GM12878 (cell line): Measurements from ENCODE around the gene C4orf36. TPM values are rescaled to one million over a fixed set of nuclear protein-coding genes. Genes with fewer than 3 reads are reported as not detected.

Source experiments
- ATAC-seq: fragments of 200-7000 bp; cut with Tn5 transposase; 3 replicates; pipeline ENCODE4 v1.9.1; 2020; ENCODE audit warnings: mild to moderate bottlenecking, moderate library complexity
- BruUV-seq: library from RNA; stranded (reverse); fragments of 400-500 nt; replicated peaks from 2 replicates; lab custom pipeline; 2021; lab: Mats Ljungman, UMichigan
- CTCF ChIA-PET: fragments of 300-600 bp; sonication (Branson Sonifier 250); formaldehyde crosslinking; extraction: SDS; loops from one replicate; lab custom pipeline; 2021; ENCODE audit warnings: inconsistent platforms; lab: Yijun Ruan, JAX
- POLR2A ChIA-PET: fragments of 350-600 bp; formaldehyde crosslinking; extraction: SDS; loops from one replicate; lab custom pipeline; 2021; ENCODE audit warnings: inconsistent platforms; lab: Charles Lee
- RAD21 ChIA-PET: fragments of 300-600 bp; sonication (Branson Sonifier 250); formaldehyde crosslinking; loops from one replicate; lab custom pipeline; 2023; ENCODE audit warnings: antibody characterized with exemption; ENCODE audit not compliant: unreplicated experiment; lab: Charles Lee
- SMC1A ChIA-PET: fragments of 300-600 bp; sonication (Branson Sonifier 250); formaldehyde crosslinking; loops from one replicate; lab custom pipeline; 2023; ENCODE audit not compliant: unreplicated experiment, uncharacterized antibody; lab: Charles Lee
- DNase-seq: peaks from one replicate; pipeline ENCODE4 v3.0.0-alpha.2; 2011; ENCODE audit warnings: low read depth, low spot score
- FAIRE-seq: peaks from 3 replicates; lab custom pipeline; 2011; peaks lifted over from hg19 to GRCh38; lab: Jason Lieb, UNC
- H2AFZ ChIP-seq: 2 replicates; pipeline ENCODE4 v1.6.0; 2011; ENCODE audit warnings: low read depth, low read length, control low read depth; ENCODE audit not compliant: control insufficient read depth
- H3K27ac ChIP-seq: 2 replicates; pipeline ENCODE4 v1.5.1; 2011; ENCODE audit warnings: control low read depth; ENCODE audit not compliant: control insufficient read depth, insufficient read depth
- H3K27me3 ChIP-seq, 2 experiments: replicated peaks in 1 of 2; 2 replicates each; pipeline versions ENCODE4 v1.6.0 to v1.6.1; 2011; ENCODE audit warnings: low read length in 1 of 2; ENCODE audit not compliant: control insufficient read depth in 2 of 2, insufficient read depth in 2 of 2
- H3K36me3 ChIP-seq, 2 experiments: 2 replicates each; pipeline ENCODE4 v1.5.1; 2011; ENCODE audit warnings: low read length in 1 of 2; ENCODE audit not compliant: control insufficient read depth in 2 of 2, insufficient read depth in 2 of 2
- H3K4me1 ChIP-seq: 2 replicates; pipeline ENCODE4 v1.6.1; 2011; ENCODE audit warnings: mild to moderate bottlenecking, low read length, moderate library complexity, mixed read lengths; ENCODE audit not compliant: control insufficient read depth, insufficient read depth
- H3K4me2 ChIP-seq: 2 replicates; pipeline ENCODE4 v1.6.0; 2011; ENCODE audit warnings: control low read depth; ENCODE audit not compliant: control insufficient read depth, insufficient read depth
- H3K4me3 ChIP-seq: fragments of 200-600 bp; sonication (generic); 2 replicates; pipeline ENCODE4 v1.5.1; 2016
- H3K79me2 ChIP-seq: 2 replicates; pipeline ENCODE4 v1.6.0; 2011; ENCODE audit warnings: low read length; ENCODE audit not compliant: control insufficient read depth, insufficient read depth
- H3K9ac ChIP-seq: 2 replicates; pipeline ENCODE4 v1.8.0; 2011; ENCODE audit warnings: low read length, control low read depth, mixed read lengths; ENCODE audit not compliant: control insufficient read depth, insufficient read depth
- H3K9me3 ChIP-seq: replicated peaks from 3 replicates; pipeline ENCODE4 v1.5.1; 2011; ENCODE audit warnings: mild to moderate bottlenecking, low read length; ENCODE audit not compliant: control insufficient read depth, insufficient read depth
- H4K20me1 ChIP-seq: 2 replicates; pipeline ENCODE4 v1.6.0; 2011; ENCODE audit not compliant: control insufficient read depth, insufficient read depth
- BCL11A ChIP-seq: IDR thresholded peaks from 2 replicates; pipeline ENCODE4 v1.6.1; 2011; ENCODE audit warnings: low read depth, low read length
- BMI1 ChIP-seq: fragments of 450-650 bp; IDR thresholded peaks from 2 replicates; pipeline ENCODE4 v1.6.1; 2016; ENCODE audit warnings: mild to moderate bottlenecking, moderate library complexity, borderline replicate concordance
- CEBPB ChIP-seq, 2 experiments: fragments of 150-350 bp in 1 of 2; IDR thresholded peaks; 2 replicates each; pipeline ENCODE4 v1.6.1; 2012 to 2014; ENCODE audit warnings: low read depth in 2 of 2, low read length in 2 of 2, borderline replicate concordance in 1 of 2, inconsistent platforms in 1 of 2
- ESRRA ChIP-seq: IDR thresholded peaks from 2 replicates; pipeline ENCODE4 v1.6.1; 2012; ENCODE audit warnings: mild to moderate bottlenecking, low read length, improper control_type of control experiment
- GATAD2B ChIP-seq: fragments of 450-650 bp; conservative IDR thresholded peaks from 2 replicates; pipeline ENCODE4 v1.6.1; 2017; ENCODE audit warnings: low read depth, mild to moderate bottlenecking, moderate library complexity
- HSF1 ChIP-seq: fragments of 150-350 bp; IDR thresholded peaks from 2 replicates; pipeline ENCODE4 v1.6.1; 2014; ENCODE audit warnings: mild to moderate bottlenecking, low read depth, low read length
- JUNB ChIP-seq: IDR thresholded peaks from 2 replicates; pipeline ENCODE4 v1.6.1; 2016; ENCODE audit warnings: antibody characterized with exemption, mild to moderate bottlenecking
- MEF2A ChIP-seq: IDR thresholded peaks from 2 replicates; pipeline ENCODE4 v1.6.1; 2011; ENCODE audit warnings: low read depth, mild to moderate bottlenecking, low read length, moderate library complexity; ENCODE audit not compliant: insufficient read depth
- MEF2B ChIP-seq: fragments of 450-650 bp; IDR thresholded peaks from 2 replicates; pipeline ENCODE4 v1.6.1; 2018; ENCODE audit warnings: mild to moderate bottlenecking, moderate library complexity; ENCODE audit not compliant: partially characterized antibody, poor library complexity, severe bottlenecking
- MTA3 ChIP-seq: IDR thresholded peaks from 2 replicates; pipeline ENCODE4 v1.6.1; 2012; ENCODE audit warnings: low read length, inconsistent platforms, borderline replicate concordance
- NR2F1 ChIP-seq: fragments of 450-650 bp; conservative IDR thresholded peaks from 2 replicates; pipeline ENCODE4 v1.6.1; 2017; ENCODE audit warnings: mild to moderate bottlenecking
- SPI1 ChIP-seq: IDR thresholded peaks from 2 replicates; pipeline ENCODE4 v1.6.1; 2011; ENCODE audit warnings: low read depth, mild to moderate bottlenecking, low read length, moderate library complexity, borderline replicate concordance; ENCODE audit not compliant: insufficient read depth
- SUPT20H ChIP-seq: IDR thresholded peaks from 2 replicates; pipeline ENCODE4 v1.6.1; 2011; ENCODE audit warnings: low read depth, mild to moderate bottlenecking, low read length, moderate library complexity, borderline replicate concordance; ENCODE audit not compliant: control insufficient read depth
- TAF1 ChIP-seq: IDR thresholded peaks from 2 replicates; pipeline ENCODE4 v1.6.1; 2011; ENCODE audit warnings: mild to moderate bottlenecking, low read depth, low read length, borderline replicate concordance
- ZNF217 ChIP-seq: fragments of 450-650 bp; IDR thresholded peaks from 2 replicates; pipeline ENCODE4 v1.6.1; 2017; ENCODE audit warnings: antibody characterized with exemption, mild to moderate bottlenecking
- WGBS: methylation state at CpG from one replicate; pipeline ENCODE4 v1.1.6; 2016; ENCODE audit warnings: low lambda C conversion rate; ENCODE audit not compliant: insufficient replicate concordance, insufficient coverage; ENCODE audit errors: missing lambda C conversion rate; 5-methylcytosine and 5-hydroxymethylcytosine counted together
- in situ Hi-C: fragments of 300-500 bp; cut with MboI; formaldehyde crosslinking; loops from 9 replicates; pipeline ENCODE4 v1.14.3; 2018; ENCODE audit warnings: mixed read lengths
- intact Hi-C: fragments of 100-400 bp; cut with micrococcal nuclease; formaldehyde crosslinking; loops from one replicate; pipeline ENCODE4 v1.14.2; 2022; ENCODE audit not compliant: unreplicated experiment
- polyA plus RNA-seq, 11 experiments: library from polyadenylated mRNA; depleted of rRNA in 4 of 11; unstranded in 6 of 11; stranded (reverse) in 5 of 11; fragments of >200 nt; fragmentation: Nextera tagmentation in 4 of 11; fragmentation: Illumina TruSeq in 1 of 11; extraction: Ambion mirVana in 4 of 11; extraction: Trizol in 1 of 11; gene quantifications; 1 replicate in 1 of 11; 2 replicates in 10 of 11; pipeline versions ENCODE4 v1.2.1 to v1.2.3, GENCODE V29; 2011 to 2016; ENCODE audit warnings: inconsistent platforms in 2 of 11, missing spikeins in 2 of 11, low read depth in 1 of 11
- total RNA-seq, 4 experiments: library from RNA; depleted of rRNA in 3 of 4; stranded (reverse); fragments of >200 nt in 3 of 4; fragmentation: Illumina TruSeq in 1 of 4; extraction: Trizol in 1 of 4; gene quantifications; 2 replicates each; pipeline versions ENCODE4 v1.2.1 to v1.2.3, GENCODE V29; 2013 to 2021
- TF ChIP-seq, protein P1 (sequence below): fragments of 450-650 bp; IDR thresholded peaks from 2 replicates; pipeline ENCODE4 v1.6.1; 2016; ENCODE audit warnings: mild to moderate bottlenecking
- TF ChIP-seq, protein P2 (sequence below), 3 experiments: IDR thresholded peaks in 2 of 3; conservative IDR thresholded peaks in 1 of 3; 2 replicates each; pipeline ENCODE4 v1.5.1; 2011; ENCODE audit warnings: low read depth in 3 of 3, low read length in 3 of 3, mild to moderate bottlenecking in 3 of 3, control low read depth in 2 of 3, moderate library complexity in 2 of 3, inconsistent platforms in 1 of 3, mixed read lengths in 1 of 3; ENCODE audit not compliant: control insufficient read depth in 2 of 3, insufficient read depth in 1 of 3; ENCODE audit errors: extremely low read depth in 1 of 3

Gene C4orf36
- total and polyA plus RNA-seq, 10 of the 15 experiments (the other 5 are each of a cell fraction or from before 2014, with no cell fraction given) = 0.35 to 2.7 (median 1.3) TPM; not detected in 2

DNA sequence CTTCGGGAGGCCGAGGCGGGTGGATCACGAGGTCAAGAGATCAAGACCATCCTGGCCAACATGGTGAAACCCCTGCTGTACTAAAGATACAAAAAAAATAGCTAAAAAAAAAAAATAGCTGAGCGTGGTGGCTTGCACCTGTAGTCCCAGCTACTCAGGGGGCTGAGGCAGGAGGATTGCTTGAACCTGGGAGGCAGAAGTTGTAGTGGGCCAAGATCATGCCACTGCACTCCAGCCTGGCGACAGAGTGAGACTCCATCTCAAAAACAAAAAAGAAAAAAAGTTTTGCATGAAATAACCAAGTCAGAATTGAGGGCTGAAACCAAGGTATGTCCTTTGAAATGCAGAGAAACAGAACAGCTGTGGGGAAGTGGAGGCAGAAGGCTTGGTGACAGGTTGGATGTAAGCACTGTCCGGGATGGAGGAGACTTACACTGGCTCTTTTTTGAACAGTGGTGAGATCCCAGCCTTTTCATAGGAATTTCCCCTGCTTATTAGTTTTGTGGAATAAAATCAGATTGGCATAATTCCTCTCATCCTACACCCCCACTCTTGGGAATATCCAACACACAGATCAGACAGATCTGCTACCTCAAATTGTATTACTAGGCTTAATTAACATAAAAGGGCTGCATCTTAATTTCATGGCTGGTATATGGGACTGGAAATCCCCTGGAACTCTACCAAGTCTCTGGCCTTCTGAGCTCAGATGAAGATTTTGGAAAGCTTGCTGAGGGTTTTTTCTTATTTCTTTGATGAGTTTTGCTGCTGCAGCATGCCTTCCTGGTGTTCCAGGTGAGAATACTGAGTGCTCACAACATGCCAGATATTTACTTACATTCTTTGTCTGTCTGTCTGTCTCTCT is 18.8 kb upstream of the C4orf36 start (continued):
- TF ChIP-seq JUNB (no peak), SUPT20H (no peak), ESRRA (no peak)

DNA sequence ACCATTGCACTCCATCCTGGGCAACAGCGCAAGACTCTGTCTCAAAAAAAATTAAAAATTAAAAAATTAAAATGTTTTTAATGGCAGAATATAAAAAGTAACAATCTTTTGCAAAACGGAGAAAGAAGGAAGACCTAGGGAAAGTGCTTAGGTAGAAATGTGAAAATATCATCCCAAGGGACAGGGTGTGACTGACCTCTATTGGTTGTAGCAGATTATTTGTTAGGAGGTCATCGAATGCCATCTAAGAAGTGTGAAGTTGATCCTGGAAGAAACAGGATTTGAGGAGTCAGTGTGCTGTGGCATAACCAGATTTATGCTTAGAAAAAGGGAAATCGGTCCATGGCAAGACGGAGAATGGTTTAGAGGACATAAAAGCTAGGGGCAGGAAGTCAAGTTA is 18.1 kb upstream of the C4orf36 start:
- intact Hi-C loops = no loop called here
- Histone ChIP-seq H4K20me1 (no peaks in the 10 kb centered on the region), H3K9ac (no peak overlapping the region), H3K36me3 (no peaks in the 10 kb centered on the region), H3K4me1 (peaks cover 18% of the 10 kb centered on the region), H2AFZ (no peak overlapping the region), H3K27me3 (no peaks in the 10 kb centered on the region), H3K4me3 (no peak overlapping the region), H3K9me3 (no peaks in the 10 kb centered on the region), H3K79me2 (no peaks in the 10 kb centered on the region), H3K27ac (no peak overlapping the region), H3K4me2 (no peak overlapping the region)
- FAIRE-seq = no peak
- no TSS peak for BruUV-seq
- RAD21 ChIA-PET = interaction anchor here (0.9 to 2.2 kb wide), 6 partner anchors 10 to 416 kb away, joined by 3 to 7 read pairs (median 4); partner anchors contain the start of gene AFF1
- CTCF ChIA-PET = interaction anchor here (0.7 to 6.9 kb wide), 5 partner anchors 9 to 896 kb away, joined by 3 to 38 read pairs (median 4); no protein-coding TSS in a partner anchor
- SMC1A ChIA-PET = interaction anchor here (1.2 to 2.3 kb wide), 6 partner anchors 9 to 414 kb away, joined by 3 to 13 read pairs (median 6); partner anchors contain the start of gene AFF1
- no peak; the same call in 2 of the 3 replicates for ATAC-seq
- DNase-seq = no peak
- WGBS = 60% methylated on average over 5 of the region's 5 CpGs
- in situ Hi-C loops = no loop called here
- POLR2A ChIA-PET = interaction anchor here (0.7 kb wide), 1 partner anchor 219 kb away, joined by 3 read pairs; no protein-coding TSS in a partner anchor
- no peak for TF ChIP-seq CEBPB (IDR thresholded peaks at IDR 0.05; ENCODE audit: borderline replicate concordance in 1 of 2, low read depth in 2 of 2, low read length in 2 of 2)
- TF ChIP-seq HSF1 = no peak
- no peak for TF ChIP-seq TAF1
- no peak for TF ChIP-seq NR2F1
- TF ChIP-seq, protein P1, sequence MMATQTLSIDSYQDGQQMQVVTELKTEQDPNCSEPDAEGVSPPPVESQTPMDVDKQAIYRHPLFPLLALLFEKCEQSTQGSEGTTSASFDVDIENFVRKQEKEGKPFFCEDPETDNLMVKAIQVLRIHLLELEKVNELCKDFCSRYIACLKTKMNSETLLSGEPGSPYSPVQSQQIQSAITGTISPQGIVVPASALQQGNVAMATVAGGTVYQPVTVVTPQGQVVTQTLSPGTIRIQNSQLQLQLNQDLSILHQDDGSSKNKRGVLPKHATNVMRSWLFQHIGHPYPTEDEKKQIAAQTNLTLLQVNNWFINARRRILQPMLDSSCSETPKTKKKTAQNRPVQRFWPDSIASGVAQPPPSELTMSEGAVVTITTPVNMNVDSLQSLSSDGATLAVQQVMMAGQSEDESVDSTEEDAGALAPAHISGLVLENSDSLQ = no peak
- TF ChIP-seq, protein P2, sequence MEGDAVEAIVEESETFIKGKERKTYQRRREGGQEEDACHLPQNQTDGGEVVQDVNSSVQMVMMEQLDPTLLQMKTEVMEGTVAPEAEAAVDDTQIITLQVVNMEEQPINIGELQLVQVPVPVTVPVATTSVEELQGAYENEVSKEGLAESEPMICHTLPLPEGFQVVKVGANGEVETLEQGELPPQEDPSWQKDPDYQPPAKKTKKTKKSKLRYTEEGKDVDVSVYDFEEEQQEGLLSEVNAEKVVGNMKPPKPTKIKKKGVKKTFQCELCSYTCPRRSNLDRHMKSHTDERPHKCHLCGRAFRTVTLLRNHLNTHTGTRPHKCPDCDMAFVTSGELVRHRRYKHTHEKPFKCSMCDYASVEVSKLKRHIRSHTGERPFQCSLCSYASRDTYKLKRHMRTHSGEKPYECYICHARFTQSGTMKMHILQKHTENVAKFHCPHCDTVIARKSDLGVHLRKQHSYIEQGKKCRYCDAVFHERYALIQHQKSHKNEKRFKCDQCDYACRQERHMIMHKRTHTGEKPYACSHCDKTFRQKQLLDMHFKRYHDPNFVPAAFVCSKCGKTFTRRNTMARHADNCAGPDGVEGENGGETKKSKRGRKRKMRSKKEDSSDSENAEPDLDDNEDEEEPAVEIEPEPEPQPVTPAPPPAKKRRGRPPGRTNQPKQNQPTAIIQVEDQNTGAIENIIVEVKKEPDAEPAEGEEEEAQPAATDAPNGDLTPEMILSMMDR (IDR thresholded peaks at IDR 0.05 in 2 of 3, conservative IDR thresholded peaks at IDR 0.05 in 1 of 3; ENCODE audit: control insufficient read depth in 2 of 3, extremely low read depth in 1 of 3, insufficient read depth in 1 of 3, low read depth in 3 of 3, low read length in 3 of 3) = peak in 1 of 3 experiments; percentile 6; a peak in 1 of 6 replicates
- no peak for TF ChIP-seq SPI1
- no peak for TF ChIP-seq ZNF217
- no peak for TF ChIP-seq BMI1
- TF ChIP-seq MTA3 = no peak
- TF ChIP-seq GATAD2B = no peak
- TF ChIP-seq MEF2A = no peak
- no peak for TF ChIP-seq BCL11A
- TF ChIP-seq MEF2B = peak; percentile 26
